ENCODE data around the gene MICB. TPM values are rescaled to one million over a fixed set of nuclear protein-coding genes. Genes with fewer than 3 reads are reported as not detected.

MICB gene
- total RNA-seq, 1 experiment from 2014 or later, result 21.7 TPM

GRCh38 chr6:31541658-31542521 lies 43.9 kb downstream of the MICB start, which contains the start of gene DDX39B:
Gene DDX39B, minus strand, starts transcription at chr6:31542003. Its CDS starts 1,471 bp downstream, at chr6:31540532.
- POLR2A ChIA-PET, result interaction anchor here (0.8 to 2.4 kb wide), 17 partner anchors 9 to 196 kb away, joined by 3 to 10 read pairs (median 5); partner anchors contain the start of genes C6orf47, CSNK2B, GPANK1 and MCCD1
- Histone ChIP-seq H3K9ac (ENCODE audit: low read length) (peak within 1 kb of the TSS; percentile 97), H3K9me2 (ENCODE audit: insufficient read depth) (no peaks in the 10 kb centered on the region), H3K27ac (ENCODE audit: low read depth, low read length) (peak within 1 kb of the TSS; percentile 96), H2AFZ (ENCODE audit: low read depth, low read length, poor library complexity, severe bottlenecking) (peak within 1 kb of the TSS; percentile 36), H3K9me3 (ENCODE audit: control insufficient read depth in 1 of 2, insufficient read depth in 1 of 2, low read depth in 1 of 2, low read length in 2 of 2) (no peaks in the 10 kb centered on the region), H3K79me2 (ENCODE audit: insufficient read depth, low read length) (peaks cover 57% of the 10 kb centered on the region), H3K4me3 (replicated peaks in 1 of 2; ENCODE audit: low read depth in 1 of 2, low read length in 2 of 2) (peak within 1 kb of the TSS; percentile 85 to 98), H4K20me1 (ENCODE audit: insufficient read depth) (peaks cover 26% of the 10 kb centered on the region; the same call in 1 of the 2 replicates), H3K4me1 (ENCODE audit: control insufficient read depth in 1 of 2, insufficient read depth in 2 of 2, low read length in 2 of 2) (peaks cover 17 to 36% of the 10 kb centered on the region in 2 experiments), H3K36me3 (ENCODE audit: control insufficient read depth in 1 of 2, insufficient read depth in 2 of 2, low read length in 2 of 2) (peaks cover 32 to 35% of the 10 kb centered on the region in 2 experiments), H3K4me2 (ENCODE audit: low read length) (peak within 1 kb of the TSS; percentile 85), H3K27me3 (ENCODE audit: insufficient read depth, low read length) (no peaks in the 10 kb centered on the region)
- intact Hi-C loops (cut with micrococcal nuclease), result loop anchor here (1.0 to 10.0 kb wide), 2 partner anchors 123 to 293 kb away; no protein-coding TSS in a partner anchor
- peak; percentile 83 for TF ChIP-seq YY1 (IDR thresholded peaks at IDR 0.05; ENCODE audit: extremely low read depth, insufficient replicate concordance, low read depth, low read length)
- TF ChIP-seq TCF7L2 (IDR thresholded peaks at IDR 0.05; ENCODE audit: borderline replicate concordance, extremely low read depth, insufficient read depth, insufficient read length), result peak; percentile 9
- TF ChIP-seq MAX (IDR thresholded peaks at IDR 0.05), result no peak
- TF ChIP-seq POLR2A (IDR thresholded peaks at IDR 0.05; ENCODE audit: borderline replicate concordance, extremely low read depth, insufficient read depth, insufficient read length), result peak; percentile 79
- TF ChIP-seq CBX3 (IDR thresholded peaks at IDR 0.05; ENCODE audit: low read depth), result no peak
- TF ChIP-seq, protein P1, sequence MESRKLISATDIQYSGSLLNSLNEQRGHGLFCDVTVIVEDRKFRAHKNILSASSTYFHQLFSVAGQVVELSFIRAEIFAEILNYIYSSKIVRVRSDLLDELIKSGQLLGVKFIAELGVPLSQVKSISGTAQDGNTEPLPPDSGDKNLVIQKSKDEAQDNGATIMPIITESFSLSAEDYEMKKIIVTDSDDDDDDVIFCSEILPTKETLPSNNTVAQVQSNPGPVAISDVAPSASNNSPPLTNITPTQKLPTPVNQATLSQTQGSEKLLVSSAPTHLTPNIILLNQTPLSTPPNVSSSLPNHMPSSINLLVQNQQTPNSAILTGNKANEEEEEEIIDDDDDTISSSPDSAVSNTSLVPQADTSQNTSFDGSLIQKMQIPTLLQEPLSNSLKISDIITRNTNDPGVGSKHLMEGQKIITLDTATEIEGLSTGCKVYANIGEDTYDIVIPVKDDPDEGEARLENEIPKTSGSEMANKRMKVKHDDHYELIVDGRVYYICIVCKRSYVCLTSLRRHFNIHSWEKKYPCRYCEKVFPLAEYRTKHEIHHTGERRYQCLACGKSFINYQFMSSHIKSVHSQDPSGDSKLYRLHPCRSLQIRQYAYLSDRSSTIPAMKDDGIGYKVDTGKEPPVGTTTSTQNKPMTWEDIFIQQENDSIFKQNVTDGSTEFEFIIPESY (IDR thresholded peaks at IDR 0.05; ENCODE audit: extremely low read depth, insufficient replicate concordance, low read length), result peak; percentile 28
- TF ChIP-seq POLR2AphosphoS5 (IDR thresholded peaks at IDR 0.05; ENCODE audit: low read depth, low read length), result peak; percentile 95
- TF ChIP-seq ZFX (IDR thresholded peaks at IDR 0.05), result peak; percentile 87
- peak; percentile 74 for ATAC-seq
- DNase-seq (ENCODE audit: low read depth, low spot score), result peak; percentile 95
- CTCF ChIA-PET, result interaction anchor here (1.2 to 1.3 kb wide), 2 partner anchors 46 to 57 kb away, joined by 5 to 8 read pairs; no protein-coding TSS in a partner anchor
- RAD21 ChIA-PET (ENCODE audit: low non-redundant PET in 1 of 2, low total read pairs in 2 of 2, uncharacterized antibody in 2 of 2, unreplicated experiment in 2 of 2), result interaction anchor here (0.8 to 1.7 kb wide), 2 partner anchors 57 kb away, joined by 3 to 5 read pairs; no protein-coding TSS in a partner anchor
- no TSS peak for BruUV-seq (replicated peaks)

Data from HCT116 (cell line).